Measurements from ENCODE around the gene WWOX. TPM values are rescaled to one million over a fixed set of nuclear protein-coding genes. Genes with fewer than 3 reads are reported as not detected.
"Not testable (repeated sequence)": the region's sequence is repeated elsewhere in the genome, so short reads cannot be mapped to it uniquely, and the experiment has no call there.

The WWOX gene
- total RNA-seq, 1 experiment from 2014 or later, result 28.3 TPM

DNA sequence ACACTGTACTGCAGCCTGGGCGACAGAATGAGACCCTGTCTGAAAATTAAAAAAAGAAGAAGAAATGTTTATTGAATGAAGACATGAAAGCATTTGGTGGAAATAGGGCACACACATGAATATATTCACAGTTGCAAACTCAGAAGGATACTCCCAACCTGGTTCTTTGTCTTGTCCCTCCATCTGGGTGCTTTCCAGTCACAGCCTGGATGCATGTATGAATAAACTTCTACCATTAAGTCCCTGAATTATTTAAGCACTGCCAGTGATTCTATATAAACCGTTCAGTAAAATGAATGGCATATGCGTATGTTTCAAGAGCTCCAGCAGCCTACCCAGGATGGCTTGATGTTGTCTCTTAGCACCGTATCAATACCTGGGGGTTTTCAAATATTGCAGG, 591.1 kb downstream of the WWOX start:
- Histone ChIP-seq H3K9me2 (replicated peaks; ENCODE audit: low read length) (no peaks in the 10 kb centered on the region), H3K4me3 (ENCODE audit: low read length) (no peak overlapping the region), H3K9me3 (ENCODE audit: low read length) (no peaks in the 10 kb centered on the region), H3K4me2 (ENCODE audit: low read length) (no peak overlapping the region), H4K20me1 (ENCODE audit: low read length) (no peaks in the 10 kb centered on the region), H3K27ac (ENCODE audit: low read length) (no peak overlapping the region), H2AFZ (ENCODE audit: low read length) (no peak overlapping the region), H3K36me3 (ENCODE audit: low read depth, low read length) (no peaks in the 10 kb centered on the region), H3K79me2 (ENCODE audit: low read length) (no peaks in the 10 kb centered on the region), H3K4me1 (ENCODE audit: insufficient read depth, low read length) (no peaks in the 10 kb centered on the region), H3K9ac (ENCODE audit: low read length) (no peak overlapping the region), H3K27me3 (ENCODE audit: low read length) (no peaks in the 10 kb centered on the region), H3F3A (ENCODE audit: low read length, unreplicated experiment) (no peaks in the 10 kb centered on the region)
- ChIA-PET POLR2A (ENCODE audit: unreplicated experiment) (no interaction called here), CTCF (no interaction called here)
- DNase-seq (no peak), ATAC-seq (no peak)
- TF ChIP-seq EZH2phosphoT487 (IDR thresholded peaks at IDR 0.05; ENCODE audit: borderline replicate concordance, low read length), result no peak
- no peak for TF ChIP-seq EZH2 (IDR thresholded peaks at IDR 0.05; ENCODE audit: low read length, unreplicated experiment)
- TF ChIP-seq, protein P1, sequence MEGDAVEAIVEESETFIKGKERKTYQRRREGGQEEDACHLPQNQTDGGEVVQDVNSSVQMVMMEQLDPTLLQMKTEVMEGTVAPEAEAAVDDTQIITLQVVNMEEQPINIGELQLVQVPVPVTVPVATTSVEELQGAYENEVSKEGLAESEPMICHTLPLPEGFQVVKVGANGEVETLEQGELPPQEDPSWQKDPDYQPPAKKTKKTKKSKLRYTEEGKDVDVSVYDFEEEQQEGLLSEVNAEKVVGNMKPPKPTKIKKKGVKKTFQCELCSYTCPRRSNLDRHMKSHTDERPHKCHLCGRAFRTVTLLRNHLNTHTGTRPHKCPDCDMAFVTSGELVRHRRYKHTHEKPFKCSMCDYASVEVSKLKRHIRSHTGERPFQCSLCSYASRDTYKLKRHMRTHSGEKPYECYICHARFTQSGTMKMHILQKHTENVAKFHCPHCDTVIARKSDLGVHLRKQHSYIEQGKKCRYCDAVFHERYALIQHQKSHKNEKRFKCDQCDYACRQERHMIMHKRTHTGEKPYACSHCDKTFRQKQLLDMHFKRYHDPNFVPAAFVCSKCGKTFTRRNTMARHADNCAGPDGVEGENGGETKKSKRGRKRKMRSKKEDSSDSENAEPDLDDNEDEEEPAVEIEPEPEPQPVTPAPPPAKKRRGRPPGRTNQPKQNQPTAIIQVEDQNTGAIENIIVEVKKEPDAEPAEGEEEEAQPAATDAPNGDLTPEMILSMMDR (conservative IDR thresholded peaks at IDR 0.05; ENCODE audit: low read depth, low read length), result no peak
- intact Hi-C loops (cut with micrococcal nuclease), result no loop called here
- no TSS peak for BruUV-seq (replicated peaks)

- H3F3A ChIP-seq (ENCODE audit: low read length, unreplicated experiment); H3K9me2 ChIP-seq (replicated peaks; ENCODE audit: low read length); H3K4me3 ChIP-seq (ENCODE audit: low read length); H3K27ac ChIP-seq (ENCODE audit: low read length); H3K9ac ChIP-seq (ENCODE audit: low read length); H3K36me3 ChIP-seq (ENCODE audit: low read depth, low read length); H4K20me1 ChIP-seq (ENCODE audit: low read length); H3K79me2 ChIP-seq (ENCODE audit: low read length); intact Hi-C loops (cut with micrococcal nuclease); POLR2A ChIA-PET (ENCODE audit: unreplicated experiment); H3K9me3 ChIP-seq (ENCODE audit: low read length); H3K27me3 ChIP-seq (ENCODE audit: low read length); DNase-seq; H3K4me1 ChIP-seq (ENCODE audit: insufficient read depth, low read length); ATAC-seq; H2AFZ ChIP-seq (ENCODE audit: low read length); BruUV-seq (replicated peaks); CTCF ChIA-PET; H3K4me2 ChIP-seq (ENCODE audit: low read length): not testable (repeated sequence)
Measured at GRCh38 chr16:78691746-78692145, 592.3 kb downstream of the WWOX start.

DNA sequence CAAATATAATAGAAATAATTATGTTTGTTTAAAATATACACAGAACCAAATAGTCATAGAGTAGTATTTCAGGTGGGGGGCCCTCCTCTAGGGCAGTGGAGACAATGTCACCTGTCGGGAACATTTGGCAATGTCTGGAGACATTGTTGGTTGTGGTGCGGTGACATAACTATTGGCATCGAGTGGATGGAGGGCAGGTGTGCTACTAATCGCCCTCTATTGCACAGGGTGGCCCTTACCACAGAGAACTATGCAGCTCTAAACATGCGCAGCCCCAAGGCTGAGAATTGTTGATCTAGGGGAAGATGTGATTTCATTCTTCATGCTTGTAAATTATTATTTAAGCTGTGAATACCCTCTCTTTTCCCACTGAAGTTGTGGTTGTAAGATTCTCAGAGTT, 594.0 kb downstream of the WWOX start:
- ChIA-PET CTCF (no interaction called here), POLR2A (ENCODE audit: unreplicated experiment) (no interaction called here)
- no peaks in the 10 kb centered on the region for H3K9me2 ChIP-seq (replicated peaks; ENCODE audit: low read length)
- H3K79me2 ChIP-seq (ENCODE audit: low read length), result no peaks in the 10 kb centered on the region
- no peaks in the 10 kb centered on the region for H3K9me3 ChIP-seq (ENCODE audit: low read length)
- H3K4me2 ChIP-seq (ENCODE audit: low read length), result no peak overlapping the region
- DNase-seq, result no peak
- ATAC-seq, result no peak
- H3F3A ChIP-seq (ENCODE audit: low read length, unreplicated experiment), result no peaks in the 10 kb centered on the region
- no peak overlapping the region for H2AFZ ChIP-seq (ENCODE audit: low read length)
- no peak overlapping the region for H3K4me3 ChIP-seq (ENCODE audit: low read length)
- H3K4me1 ChIP-seq (ENCODE audit: insufficient read depth, low read length), result no peaks in the 10 kb centered on the region
- intact Hi-C loops (cut with micrococcal nuclease), result no loop called here
- H3K27ac ChIP-seq (ENCODE audit: low read length), result no peak overlapping the region
- no TSS peak for BruUV-seq (replicated peaks)
- TF ChIP-seq, protein P1 (conservative IDR thresholded peaks at IDR 0.05; ENCODE audit: low read depth, low read length), result no peak
- TF ChIP-seq EZH2phosphoT487 (IDR thresholded peaks at IDR 0.05; ENCODE audit: borderline replicate concordance, low read length) (no peak), EZH2 (IDR thresholded peaks at IDR 0.05; ENCODE audit: low read length, unreplicated experiment) (no peak)
- H4K20me1 ChIP-seq (ENCODE audit: low read length), result no peaks in the 10 kb centered on the region
- H3K27me3 ChIP-seq (ENCODE audit: low read length), result no peaks in the 10 kb centered on the region
- H3K9ac ChIP-seq (ENCODE audit: low read length), result no peak overlapping the region
- no peaks in the 10 kb centered on the region for H3K36me3 ChIP-seq (ENCODE audit: low read depth, low read length)
